ENCODE results near the gene TGFBR1.

GRCh38 chr9:99108131-99108530, 3.2 kb downstream of the TGFBR1 start:
- TF ChIP-seq POLR2A (IDR thresholded peaks at IDR 0.05; ENCODE audit: low read depth, low read length): no peak
- no peak for TF ChIP-seq POLR2AphosphoS5 (IDR thresholded peaks at IDR 0.05; ENCODE audit: low read depth, low read length)
- no peak for TF ChIP-seq TAF1 (IDR thresholded peaks at IDR 0.05; ENCODE audit: low read depth, low read length)
